K562 (cell line): ENCODE measurements around the gene HLCS. TPM values are rescaled to one million over a fixed set of nuclear protein-coding genes. Genes with fewer than 3 reads are reported as not detected.

ENCODE experiments used
- ATAC-seq: fragments of 200-7000 bp; cut with Tn5 transposase; 3 replicates; pipeline ENCODE4 v1.9.1; 2020; ENCODE audit warnings: moderate library complexity
- BruUV-seq: library from RNA; stranded (reverse); fragments of 400-500 nt; replicated peaks from 2 replicates; lab custom pipeline; 2021; lab: Mats Ljungman, UMichigan
- CTCF ChIA-PET: fragments of 300-600 bp; formaldehyde crosslinking; extraction: SDS; loops from one replicate; lab custom pipeline; 2021; ENCODE audit warnings: low intra/inter-chr PET ratio; lab: Yijun Ruan, JAX
- POLR2A ChIA-PET: fragments of 300-600, 350-650 bp; sonication (Branson Sonifier 250); formaldehyde crosslinking; extraction: SDS; loops from one replicate; lab custom pipeline; 2021; ENCODE audit warnings: antibody characterized with exemption, inconsistent platforms; lab: Yijun Ruan, JAX
- DNase-seq, 4 experiments: peaks; one replicate each; pipeline versions ENCODE4 v3.0.0 to v3.0.0-alpha.2; 2011 to 2018; ENCODE audit warnings: low spot score in 3 of 4, mixed read lengths in 3 of 4; ENCODE audit errors: extremely low read depth in 1 of 4
- FAIRE-seq: peaks from 2 replicates; lab custom pipeline; 2011; peaks lifted over from hg19 to GRCh38; lab: Jason Lieb, UNC
- H2AFZ ChIP-seq: 2 replicates; pipeline ENCODE4 v1.6.0; 2011; ENCODE audit warnings: low read depth, low read length, control low read depth, inconsistent platforms
- H3K27ac ChIP-seq: fragments of 200-600 bp; 3 replicates; pipeline ENCODE4 v1.8.0; 2011; ENCODE audit warnings: low read depth, mild to moderate bottlenecking, control low read depth, inconsistent platforms, low read length, moderate library complexity, mixed read lengths; ENCODE audit errors: extremely low read depth
- H3K27me3 ChIP-seq, 2 experiments: fragments of 300-600 bp in 1 of 2; 2 replicates in 1 of 2; 3 replicates in 1 of 2; pipeline versions ENCODE4 v1.6.0 to v1.8.0; 2011; ENCODE audit warnings: inconsistent platforms in 2 of 2, low read length in 2 of 2, mild to moderate bottlenecking in 1 of 2, mixed read lengths in 1 of 2, moderate library complexity in 1 of 2; ENCODE audit not compliant: control insufficient read depth in 2 of 2, insufficient read depth in 2 of 2
- H3K36me3 ChIP-seq: fragments of 300-600 bp; 3 replicates; pipeline ENCODE4 v1.8.0; 2011; ENCODE audit warnings: mild to moderate bottlenecking, low read length, inconsistent platforms; ENCODE audit not compliant: control insufficient read depth, insufficient read depth
- H3K4me1 ChIP-seq, 2 experiments: fragments of 200-600 bp in 1 of 2; replicated peaks in 1 of 2; 2 replicates in 1 of 2; 3 replicates in 1 of 2; pipeline versions ENCODE4 v1.5.1 to v1.8.0; 2011; ENCODE audit warnings: inconsistent platforms in 2 of 2, low read length in 2 of 2, mild to moderate bottlenecking in 1 of 2, mixed read lengths in 1 of 2, moderate library complexity in 1 of 2; ENCODE audit not compliant: control insufficient read depth in 2 of 2, insufficient read depth in 2 of 2
- H3K4me2 ChIP-seq: 2 replicates; pipeline ENCODE4 v1.6.1; 2011; ENCODE audit warnings: low read length, control low read depth, inconsistent platforms, mixed read lengths; ENCODE audit not compliant: insufficient read depth
- H3K4me3 ChIP-seq: fragments of 200-600 bp; sonication (generic), shearing (Covaris generic); 2 replicates; pipeline ENCODE4 v1.5.1; 2016; ENCODE audit warnings: control low read depth, inconsistent platforms
- H3K79me2 ChIP-seq: fragments of 200-600 bp; 3 replicates; pipeline ENCODE4 v1.8.0; 2011; ENCODE audit warnings: low read length, inconsistent platforms; ENCODE audit not compliant: control insufficient read depth, insufficient read depth
- H3K9ac ChIP-seq, 2 experiments: 2 replicates each; pipeline versions ENCODE4 v1.6.0 to v1.6.1; 2011; ENCODE audit warnings: low read depth in 2 of 2, low read length in 2 of 2, control low read depth in 1 of 2, inconsistent platforms in 1 of 2, mild to moderate bottlenecking in 1 of 2, mixed read lengths in 1 of 2; ENCODE audit not compliant: insufficient read depth in 1 of 2
- H3K9me1 ChIP-seq: one replicate; pipeline ENCODE4 v1.6.0; 2011; ENCODE audit warnings: inconsistent platforms, mild to moderate bottlenecking, low read length, moderate library complexity; ENCODE audit not compliant: control insufficient read depth, insufficient read depth
- H3K9me3 ChIP-seq: replicated peaks from 2 replicates; pipeline ENCODE4 v1.5.1; 2011; ENCODE audit warnings: low read depth, low read length, inconsistent platforms; ENCODE audit not compliant: control insufficient read depth, insufficient read depth
- H4K20me1 ChIP-seq: replicated peaks from 2 replicates; pipeline ENCODE4 v1.6.1; 2011; ENCODE audit warnings: low read length, inconsistent platforms, mixed read lengths; ENCODE audit not compliant: control insufficient read depth, insufficient read depth
- CREB1 ChIP-seq, 2 experiments: sonication (generic) in 1 of 2; formaldehyde crosslinking in 1 of 2; IDR thresholded peaks; 2 replicates each; pipeline versions ENCODE4 v1.6.1 to v1.8.0; 2012 to 2022; ENCODE audit warnings: inconsistent platforms in 1 of 2, mild to moderate bottlenecking in 1 of 2, missing genetic modification reagents in 1 of 2, moderate library complexity in 1 of 2
- ESRRB ChIP-seq: fragments of 250-450 bp; sonication (Bioruptor Pico); IDR thresholded peaks from 2 replicates; pipeline ENCODE4 v1.5.0; 2020; ENCODE audit warnings: mild to moderate bottlenecking, moderate library complexity, borderline replicate concordance
- EWSR1 ChIP-seq: fragments of 450-650 bp; IDR thresholded peaks from 2 replicates; pipeline ENCODE4 v1.6.1; 2018; ENCODE audit warnings: borderline replicate concordance, mild to moderate bottlenecking, low read depth, moderate library complexity; ENCODE audit not compliant: partially characterized antibody
- KDM1A ChIP-seq, 2 experiments: fragments of 450-650 bp; IDR thresholded peaks; 2 replicates each; pipeline ENCODE4 v1.6.1; 2016; ENCODE audit warnings: mild to moderate bottlenecking in 2 of 2
- RBM25 ChIP-seq: fragments of 200-400 bp; formaldehyde crosslinking; IDR thresholded peaks from 2 replicates; pipeline ENCODE4 v1.6.1; 2018; ENCODE audit warnings: low read length, low read depth, moderate library complexity; ENCODE audit not compliant: severe bottlenecking
- RCOR1 ChIP-seq, 2 experiments: IDR thresholded peaks; 2 replicates each; pipeline ENCODE4 v1.6.1; 2012; ENCODE audit warnings: low read depth in 2 of 2, low read length in 2 of 2, borderline replicate concordance in 1 of 2, improper control_type of control experiment in 1 of 2
- ZNF239 ChIP-seq: fragments of 250-450 bp; sonication (Bioruptor Pico); IDR thresholded peaks from 2 replicates; pipeline ENCODE4 v1.4.0; 2020; ENCODE audit warnings: mild to moderate bottlenecking
- WGBS: fragments of 100-300 bp; shearing (Covaris generic); methylation state at CpG from one replicate; pipeline ENCODE4 v1.1.6; 2016; ENCODE audit warnings: low coverage, mixed read lengths; ENCODE audit not compliant: insufficient coverage; ENCODE audit errors: missing lambda C conversion rate; 5-methylcytosine and 5-hydroxymethylcytosine counted together
- in situ Hi-C: fragments of 300-500 bp; cut with MboI; formaldehyde crosslinking; loops from 4 replicates; pipeline ENCODE4 v1.15.0; 2018; ENCODE audit warnings: inconsistent platforms, mixed read lengths
- intact Hi-C: fragments of 100-400 bp; cut with micrococcal nuclease; formaldehyde crosslinking; loops from 2 replicates; pipeline ENCODE4 v1.14.2; 2022
- polyA plus RNA-seq, 8 experiments: library from polyadenylated mRNA; depleted of rRNA in 4 of 8; stranded (reverse) in 5 of 8; unstranded in 3 of 8; fragments of >200 nt; fragmentation: Nextera tagmentation in 2 of 8; fragmentation: Illumina TruSeq in 1 of 8; extraction: Ambion mirVana in 2 of 8; extraction: Trizol in 1 of 8; gene quantifications; 2 replicates each; pipeline versions ENCODE4 v1.2.1 to v1.2.3, GENCODE V29; 2011 to 2014; ENCODE audit warnings: inconsistent platforms in 1 of 8, missing spikeins in 1 of 8
- total RNA-seq, 7 experiments: library from RNA; depleted of rRNA in 6 of 7; stranded (reverse); fragments of >200 nt in 6 of 7; fragmentation: Illumina TruSeq in 2 of 7; extraction: Trizol in 2 of 7; gene quantifications; 2 replicates each; pipeline versions ENCODE4 v1.2.1 to v1.2.3, GENCODE V29; 2011 to 2021; ENCODE audit warnings: low replicate concordance in 1 of 7
- TF ChIP-seq, protein P1 (sequence below): fragments of 450-650 bp; formaldehyde crosslinking; IDR thresholded peaks from 2 replicates; pipeline ENCODE4 v1.4.0; 2020; ENCODE audit warnings: mild to moderate bottlenecking

Gene HLCS
- total and polyA plus RNA-seq, 9 of the 15 experiments (the other 6 are each of a cell fraction or from before 2014, with no cell fraction given): 3.0 to 21.5 (median 17.1) TPM

DNA sequence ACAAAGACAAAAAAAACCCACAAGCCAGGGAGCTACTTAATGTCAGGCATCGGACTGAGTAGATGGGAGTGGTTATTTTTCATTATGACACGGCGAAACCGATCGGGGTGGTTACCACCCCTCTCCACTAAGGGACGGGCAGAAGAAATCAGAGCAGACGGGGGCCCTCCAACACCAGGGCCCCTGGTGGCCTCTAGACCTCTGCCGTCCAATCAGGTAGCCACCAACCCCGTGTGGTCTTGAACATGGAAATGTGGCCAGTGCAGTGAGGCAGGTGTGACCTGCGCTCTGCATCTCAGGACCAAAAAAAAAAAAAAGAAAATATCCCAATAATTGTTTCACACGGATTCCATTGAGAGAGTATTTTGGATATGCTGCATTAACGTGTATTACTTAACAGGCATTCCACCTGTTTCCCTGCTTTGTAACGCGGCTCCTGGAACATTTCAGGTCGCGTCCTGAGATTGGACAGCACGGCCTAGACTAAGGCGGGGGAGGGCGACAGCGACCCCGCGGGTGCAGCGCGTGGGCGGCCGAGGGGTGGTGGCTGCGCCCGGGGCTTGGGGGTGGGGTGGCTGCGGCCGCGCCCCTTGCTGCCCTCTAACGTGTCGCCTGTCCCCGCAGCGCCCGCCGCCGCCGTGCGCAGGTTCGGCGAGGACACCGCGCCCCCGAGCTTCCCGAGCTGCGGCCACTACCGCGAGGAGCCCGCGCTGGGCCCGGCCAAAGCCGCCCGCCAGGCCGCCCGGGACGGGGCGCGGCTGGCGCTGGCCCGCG is 219.2 kb downstream of the HLCS start (continued):
- TF ChIP-seq CREB1 (IDR thresholded peaks at IDR 0.05) (no peak), CREB1 (CRISPR knock-in tag; IDR thresholded peaks at IDR 0.05) (no peak), EWSR1 (no peak)

DNA sequence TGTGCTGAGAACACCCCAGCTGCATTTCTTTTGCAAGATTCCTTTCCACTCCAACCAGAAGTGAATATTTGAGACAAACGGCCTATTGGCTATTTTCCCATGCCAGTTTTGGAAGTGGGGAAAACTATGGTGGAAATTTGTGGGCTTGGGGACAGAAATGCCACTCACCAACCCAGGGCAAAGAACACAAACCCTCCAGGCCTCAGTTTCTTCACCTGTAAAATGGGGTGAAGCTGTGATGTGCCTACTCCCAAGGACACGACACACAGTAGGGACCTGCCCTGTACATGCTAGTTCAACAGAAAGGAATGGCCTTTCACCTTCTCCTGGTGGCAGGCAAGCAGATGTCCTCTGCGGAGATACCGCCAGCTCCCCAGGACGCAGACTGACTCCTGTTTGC is 221.0 kb downstream of the HLCS start:
- Histone ChIP-seq H3K9me3 (no peaks in the 10 kb centered on the region), H2AFZ (no peak overlapping the region), H3K4me2 (no peak overlapping the region), H3K9ac (no peak overlapping the region; a peak in 1 of 4 replicates), H3K36me3 (no peaks in the 10 kb centered on the region)
- intact Hi-C loops: loop anchor here (5.0 kb wide), 2 partner anchors 107 to 182 kb away; no protein-coding TSS in a partner anchor
- DNase-seq (no peak), ATAC-seq (no peak)
- no TSS peak for BruUV-seq
- ChIA-PET CTCF (no interaction called here), POLR2A (interaction anchor here (0.6 to 1.1 kb wide), 3 partner anchors 23 to 71 kb away, joined by 3 to 5 read pairs (median 3); no protein-coding TSS in a partner anchor)
- 30% methylated on average over 5 of the region's 5 CpGs for WGBS
- TF ChIP-seq RBM25 (peak; percentile 67), RCOR1 (IDR thresholded peaks at IDR 0.05; ENCODE audit: borderline replicate concordance in 1 of 2, low read depth in 2 of 2, low read length in 2 of 2) (0 out of 4 replicates have a peak, but pooled peaks of 1 of the 2 experiments have one; percentile 7), ESRRB (CRISPR knock-in tag) (no peak), ZNF239 (CRISPR knock-in tag) (no peak), KDM1A (IDR thresholded peaks at IDR 0.05) (0 out of 4 replicates have a peak, but pooled peaks of 1 of the 2 experiments have one; percentile 10)
- TF ChIP-seq, protein P1, sequence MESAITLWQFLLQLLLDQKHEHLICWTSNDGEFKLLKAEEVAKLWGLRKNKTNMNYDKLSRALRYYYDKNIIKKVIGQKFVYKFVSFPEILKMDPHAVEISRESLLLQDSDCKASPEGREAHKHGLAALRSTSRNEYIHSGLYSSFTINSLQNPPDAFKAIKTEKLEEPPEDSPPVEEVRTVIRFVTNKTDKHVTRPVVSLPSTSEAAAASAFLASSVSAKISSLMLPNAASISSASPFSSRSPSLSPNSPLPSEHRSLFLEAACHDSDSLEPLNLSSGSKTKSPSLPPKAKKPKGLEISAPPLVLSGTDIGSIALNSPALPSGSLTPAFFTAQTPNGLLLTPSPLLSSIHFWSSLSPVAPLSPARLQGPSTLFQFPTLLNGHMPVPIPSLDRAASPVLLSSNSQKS (CRISPR knock-in tag): no peak
- TF ChIP-seq, all 486 proteins: peak for 3
- in situ Hi-C loops: loop anchor here (10.0 kb wide), 1 partner anchor 179 kb away; no protein-coding TSS in a partner anchor
- Histone ChIP-seq H3K27me3 (peaks cover 48 to 65% of the 10 kb centered on the region in 2 experiments), H3K9me1 (no peaks in the 10 kb centered on the region), H3K79me2 (no peaks in the 10 kb centered on the region), H3K4me3 (no peak overlapping the region), H3K27ac (no peak overlapping the region), H4K20me1 (no peaks in the 10 kb centered on the region; the same call in none of the 2 replicates), H3K4me1 (peaks cover 0 to 26% of the 10 kb centered on the region in 2 experiments; a peak in 3 of 5 replicates)
- FAIRE-seq: no peak
